Measurements from ENCODE around the gene NPY5R. TPM values are rescaled to one million over a fixed set of nuclear protein-coding genes. Genes with fewer than 3 reads are reported as not detected.

NPY5R gene
- not detected in 2 replicates for total RNA-seq

DNA sequence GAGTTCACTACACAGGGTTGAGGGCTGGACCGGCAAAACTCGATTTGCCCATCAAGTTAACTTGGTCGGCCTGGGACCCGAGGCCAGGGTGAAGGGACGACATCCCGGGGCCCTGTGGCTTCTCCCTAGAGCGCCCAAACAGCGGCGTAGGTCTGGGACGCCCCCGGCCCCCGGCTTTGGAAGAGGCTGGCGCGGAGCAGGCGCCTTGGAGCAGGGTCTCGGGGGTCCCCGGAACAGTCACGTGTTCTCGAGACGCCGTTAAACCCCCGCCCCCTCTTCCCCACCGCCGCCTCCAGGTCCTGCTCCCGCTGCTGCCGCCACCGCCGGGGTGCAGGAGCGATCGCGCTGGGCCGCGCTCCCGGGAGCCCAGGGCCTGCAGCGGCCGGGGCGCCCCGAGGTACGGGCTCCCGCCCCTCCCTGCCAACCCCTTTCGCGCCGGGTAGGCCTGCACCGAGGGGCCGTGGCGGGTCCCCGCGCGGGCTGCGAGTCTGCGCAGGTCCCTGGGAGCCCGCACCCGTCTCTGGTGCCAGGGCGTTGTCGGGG lies at the start of gene NPY5R:
Gene NPY5R, plus strand, starts transcription at position 289 of the 543 bp plus-strand sequence. CDS start 6,382 bp downstream, outside the sequence.
- TF ChIP-seq, protein P1, sequence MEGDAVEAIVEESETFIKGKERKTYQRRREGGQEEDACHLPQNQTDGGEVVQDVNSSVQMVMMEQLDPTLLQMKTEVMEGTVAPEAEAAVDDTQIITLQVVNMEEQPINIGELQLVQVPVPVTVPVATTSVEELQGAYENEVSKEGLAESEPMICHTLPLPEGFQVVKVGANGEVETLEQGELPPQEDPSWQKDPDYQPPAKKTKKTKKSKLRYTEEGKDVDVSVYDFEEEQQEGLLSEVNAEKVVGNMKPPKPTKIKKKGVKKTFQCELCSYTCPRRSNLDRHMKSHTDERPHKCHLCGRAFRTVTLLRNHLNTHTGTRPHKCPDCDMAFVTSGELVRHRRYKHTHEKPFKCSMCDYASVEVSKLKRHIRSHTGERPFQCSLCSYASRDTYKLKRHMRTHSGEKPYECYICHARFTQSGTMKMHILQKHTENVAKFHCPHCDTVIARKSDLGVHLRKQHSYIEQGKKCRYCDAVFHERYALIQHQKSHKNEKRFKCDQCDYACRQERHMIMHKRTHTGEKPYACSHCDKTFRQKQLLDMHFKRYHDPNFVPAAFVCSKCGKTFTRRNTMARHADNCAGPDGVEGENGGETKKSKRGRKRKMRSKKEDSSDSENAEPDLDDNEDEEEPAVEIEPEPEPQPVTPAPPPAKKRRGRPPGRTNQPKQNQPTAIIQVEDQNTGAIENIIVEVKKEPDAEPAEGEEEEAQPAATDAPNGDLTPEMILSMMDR (IDR thresholded peaks at IDR 0.05; ENCODE audit: extremely low read depth, low read depth, low read length) = no peak
- H2AFZ ChIP-seq (ENCODE audit: low read length) = no peak within 1 kb of the TSS
- H3K36me3 ChIP-seq (ENCODE audit: insufficient read depth, low read length) = no peaks in the 10 kb centered on the region
- peaks cover 28% of the 10 kb centered on the region for H3K27me3 ChIP-seq (ENCODE audit: insufficient read depth, low read length)
- H3K4me3 ChIP-seq (ENCODE audit: insufficient read depth, low read length) = no peak within 1 kb of the TSS
- no peak within 1 kb of the TSS for H3K27ac ChIP-seq (ENCODE audit: low read depth, low read length)
- DNase-seq (ENCODE audit: insufficient read length, low spot score, missing footprints) = no peak
- no peak within 1 kb of the TSS for H3K4me2 ChIP-seq (ENCODE audit: insufficient read depth, low read length)
- no peaks in the 10 kb centered on the region for H3K79me2 ChIP-seq (ENCODE audit: insufficient read depth, low read length)
- H4K20me1 ChIP-seq (ENCODE audit: insufficient read depth, low read length) = no peaks in the 10 kb centered on the region
- no peaks in the 10 kb centered on the region for H3K9me3 ChIP-seq (ENCODE audit: low read depth, low read length)
- no peaks in the 10 kb centered on the region for H3K4me1 ChIP-seq (ENCODE audit: insufficient read depth, low read length)

- H4K20me1 ChIP-seq (ENCODE audit: insufficient read depth, low read length) = no peaks in the 10 kb centered on the region
- TF ChIP-seq, protein P1 (IDR thresholded peaks at IDR 0.05; ENCODE audit: extremely low read depth, low read depth, low read length) = no peak
- H3K4me3 ChIP-seq (ENCODE audit: insufficient read depth, low read length) = no peak overlapping the region
- H3K4me2 ChIP-seq (ENCODE audit: insufficient read depth, low read length) = no peak overlapping the region
- no peaks in the 10 kb centered on the region for H3K36me3 ChIP-seq (ENCODE audit: insufficient read depth, low read length)
- no peaks in the 10 kb centered on the region for H3K9me3 ChIP-seq (ENCODE audit: low read depth, low read length)
- no peaks in the 10 kb centered on the region for H3K27me3 ChIP-seq (ENCODE audit: insufficient read depth, low read length)
- no peak overlapping the region for H2AFZ ChIP-seq (ENCODE audit: low read length)
- DNase-seq (ENCODE audit: insufficient read length, low spot score, missing footprints) = no peak
- H3K27ac ChIP-seq (ENCODE audit: low read depth, low read length) = no peak overlapping the region
- H3K4me1 ChIP-seq (ENCODE audit: insufficient read depth, low read length) = no peaks in the 10 kb centered on the region
- no peaks in the 10 kb centered on the region for H3K79me2 ChIP-seq (ENCODE audit: insufficient read depth, low read length)
These were observed 48.6 kb upstream of the NPY5R start for GRCh38 chr4:163295138-163295537.

DNA sequence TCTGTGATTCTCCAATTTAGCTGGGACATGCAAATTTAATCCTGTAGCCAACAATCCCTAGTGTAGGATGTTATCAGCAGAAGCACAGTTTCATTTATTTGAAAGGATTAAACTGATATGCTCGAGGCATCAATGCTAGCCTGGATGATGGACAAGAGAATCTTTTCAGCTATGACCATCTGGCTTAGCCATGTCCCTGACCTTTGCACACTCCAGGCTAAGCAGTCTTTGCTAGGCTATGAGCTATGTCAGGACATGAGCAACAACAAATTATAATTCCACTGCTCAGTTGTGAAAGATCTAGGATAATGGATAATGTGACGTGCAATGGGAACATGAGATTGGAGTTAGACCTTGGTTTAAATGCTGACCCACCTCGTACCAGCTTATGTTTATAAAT lies 43.2 kb upstream of the NPY5R start:
- Histone ChIP-seq H3K9me3 (ENCODE audit: low read depth, low read length) (no peaks in the 10 kb centered on the region), H3K79me2 (ENCODE audit: insufficient read depth, low read length) (no peaks in the 10 kb centered on the region), H3K4me1 (ENCODE audit: insufficient read depth, low read length) (no peaks in the 10 kb centered on the region), H3K27ac (ENCODE audit: low read depth, low read length) (no peak overlapping the region), H3K4me3 (ENCODE audit: insufficient read depth, low read length) (no peak overlapping the region), H3K27me3 (ENCODE audit: insufficient read depth, low read length) (no peaks in the 10 kb centered on the region), H3K36me3 (ENCODE audit: insufficient read depth, low read length) (no peaks in the 10 kb centered on the region), H2AFZ (ENCODE audit: low read length) (no peak overlapping the region), H3K4me2 (ENCODE audit: insufficient read depth, low read length) (no peak overlapping the region), H4K20me1 (ENCODE audit: insufficient read depth, low read length) (no peaks in the 10 kb centered on the region)
- TF ChIP-seq, protein P1 (IDR thresholded peaks at IDR 0.05; ENCODE audit: extremely low read depth, low read depth, low read length) = no peak
- no peak for DNase-seq (ENCODE audit: insufficient read length, low spot score, missing footprints)

- Histone ChIP-seq H3K4me2 (ENCODE audit: insufficient read depth, low read length) (no peak overlapping the region), H4K20me1 (ENCODE audit: insufficient read depth, low read length) (no peaks in the 10 kb centered on the region), H3K79me2 (ENCODE audit: insufficient read depth, low read length) (no peaks in the 10 kb centered on the region), H3K9me3 (ENCODE audit: low read depth, low read length) (no peaks in the 10 kb centered on the region), H3K36me3 (ENCODE audit: insufficient read depth, low read length) (no peaks in the 10 kb centered on the region), H3K4me3 (ENCODE audit: insufficient read depth, low read length) (no peak overlapping the region), H3K4me1 (ENCODE audit: insufficient read depth, low read length) (no peaks in the 10 kb centered on the region), H3K27me3 (ENCODE audit: insufficient read depth, low read length) (no peaks in the 10 kb centered on the region), H2AFZ (ENCODE audit: low read length) (no peak overlapping the region), H3K27ac (ENCODE audit: low read depth, low read length) (no peak overlapping the region)
- DNase-seq (ENCODE audit: insufficient read length, low spot score, missing footprints) = no peak
- TF ChIP-seq, protein P1 (IDR thresholded peaks at IDR 0.05; ENCODE audit: extremely low read depth, low read depth, low read length) = no peak
These were observed 40.6 kb upstream of the NPY5R start for GRCh38 chr4:163303069-163303468.

All from osteoblast (primary cell).